GM19324 (cell line): ENCODE data around the gene C1orf141.
"Not testable (repeated sequence)": the region's sequence is repeated elsewhere in the genome, so short reads cannot be mapped to it uniquely, and the experiment has no call there.

ENCODE experiments used
- ATAC-seq: cut with Tn5 transposase; IDR thresholded peaks from one replicate; pipeline ENCODE4 v1.9.1; 2021; ENCODE audit warnings: mild to moderate bottlenecking, moderate library complexity; ENCODE audit not compliant: unreplicated experiment, low FRiP score

C1orf141 gene

DNA sequence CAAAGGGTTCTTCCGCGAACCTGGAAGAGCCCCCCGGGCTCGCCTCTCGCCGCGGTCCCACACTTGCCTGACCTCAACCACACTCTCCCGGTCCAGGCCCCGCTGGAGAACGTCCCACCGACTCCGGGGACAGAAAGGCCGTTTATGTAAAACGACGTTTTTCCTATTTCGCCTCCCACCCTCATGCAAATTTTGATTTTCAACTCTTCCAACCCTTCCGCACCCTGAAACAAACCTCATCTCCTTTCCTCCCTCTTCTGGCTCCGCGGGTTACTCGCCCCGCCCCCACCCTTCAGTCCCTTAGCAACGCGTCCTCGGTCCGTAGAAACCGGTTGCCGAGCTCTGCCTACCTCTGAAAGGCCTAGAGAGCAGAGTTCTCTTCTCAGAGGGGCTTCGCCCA, at the start of gene C1orf141:
C1orf141 (minus strand) TSS at position 276 of the 400 bp plus-strand sequence. CDS start 7,730 bp downstream, outside the sequence.
- ATAC-seq: no peak

DNA sequence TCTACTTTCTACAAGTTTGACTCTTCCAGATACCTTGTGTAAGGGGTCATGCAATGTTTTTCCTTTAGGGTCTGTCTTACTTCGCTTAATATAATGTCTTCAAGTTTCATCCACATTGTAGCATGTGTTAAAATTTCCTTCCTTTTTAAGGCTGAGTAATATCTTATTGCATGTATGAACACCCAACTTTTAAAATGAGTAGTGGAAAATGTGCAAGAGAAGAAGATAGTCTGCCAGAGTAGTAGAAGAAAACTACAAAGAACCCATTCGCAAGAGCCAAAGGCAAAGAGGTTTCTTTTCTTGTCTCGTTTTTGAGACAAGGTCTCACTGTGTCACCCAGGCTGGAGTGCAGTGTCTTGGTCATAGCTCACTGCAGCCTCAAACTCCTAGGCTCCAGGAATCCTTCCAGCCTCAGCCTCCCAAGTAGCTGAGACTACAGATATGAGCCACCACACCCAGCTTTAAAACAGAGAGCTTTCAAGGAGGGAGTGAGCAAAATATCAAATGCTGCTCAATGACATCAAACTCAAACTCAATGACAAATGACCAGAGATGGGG, 40.8 kb upstream of the C1orf141 start:
- ATAC-seq: no peak

DNA sequence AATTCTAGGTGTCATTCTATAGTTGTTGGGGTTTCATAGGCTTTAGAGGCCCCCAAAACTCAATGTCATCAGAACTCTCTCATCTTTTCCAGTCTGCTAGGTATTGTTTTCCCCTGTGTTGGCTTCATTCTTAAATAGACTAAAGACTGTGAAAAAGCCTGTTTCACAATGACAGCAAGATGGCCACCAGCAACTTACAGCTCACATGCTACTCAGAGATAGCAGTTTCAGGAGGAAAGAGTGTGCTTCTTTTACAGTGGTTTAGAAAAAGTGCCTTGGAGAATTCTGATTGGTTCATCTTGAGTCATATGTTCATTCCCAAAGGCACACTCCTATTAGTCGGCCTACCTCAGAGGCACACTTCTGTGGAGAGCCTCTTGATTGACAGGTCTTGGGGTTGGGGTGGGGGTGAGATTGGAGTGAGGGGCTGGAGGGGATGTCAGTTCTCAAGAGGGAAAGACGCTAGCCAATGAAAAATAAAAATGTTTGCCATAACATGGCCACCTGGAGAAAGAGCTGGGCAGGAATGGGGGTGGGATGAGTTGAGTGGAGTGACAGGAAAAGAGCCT, 40.0 kb upstream of the C1orf141 start:
- no peak for ATAC-seq

DNA sequence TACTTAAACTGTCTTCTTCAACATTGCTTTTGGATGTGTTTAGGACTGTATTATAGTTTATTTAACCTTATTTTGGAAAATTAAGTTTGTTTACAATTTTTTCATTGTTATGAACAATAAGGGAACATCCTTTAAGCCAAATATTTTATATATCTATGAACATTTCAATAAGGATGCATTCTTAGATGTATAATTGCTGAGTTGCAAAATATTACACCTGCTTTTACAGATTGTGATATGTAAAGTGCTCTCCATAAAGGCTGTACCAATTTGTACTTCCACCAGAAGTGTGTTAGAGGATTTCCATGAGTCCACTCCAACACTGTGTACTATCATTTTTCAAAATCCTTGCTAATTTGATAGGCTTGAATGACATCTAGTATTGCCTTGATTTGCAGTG, 39.2 kb upstream of the C1orf141 start:
- ATAC-seq: no peak

DNA sequence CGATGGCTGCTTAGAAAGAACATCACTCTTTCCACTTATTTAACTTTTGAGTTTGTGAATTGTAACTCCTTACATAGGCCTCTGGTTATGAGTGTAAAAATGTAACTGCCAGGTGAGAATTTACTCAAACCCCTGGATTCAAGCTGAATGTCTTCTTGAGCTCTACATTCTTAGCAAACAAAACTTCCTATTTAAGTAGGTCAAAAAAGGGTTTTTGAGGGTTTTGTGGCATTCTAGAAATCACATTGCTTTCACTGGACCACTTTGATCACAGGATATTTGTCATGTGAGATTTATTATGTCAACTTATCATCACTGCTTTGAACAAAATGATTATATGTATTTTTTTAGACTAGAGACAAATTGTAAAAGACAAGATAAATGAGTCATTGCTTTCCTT, 37.2 kb upstream of the C1orf141 start:
- ATAC-seq: no peak

DNA sequence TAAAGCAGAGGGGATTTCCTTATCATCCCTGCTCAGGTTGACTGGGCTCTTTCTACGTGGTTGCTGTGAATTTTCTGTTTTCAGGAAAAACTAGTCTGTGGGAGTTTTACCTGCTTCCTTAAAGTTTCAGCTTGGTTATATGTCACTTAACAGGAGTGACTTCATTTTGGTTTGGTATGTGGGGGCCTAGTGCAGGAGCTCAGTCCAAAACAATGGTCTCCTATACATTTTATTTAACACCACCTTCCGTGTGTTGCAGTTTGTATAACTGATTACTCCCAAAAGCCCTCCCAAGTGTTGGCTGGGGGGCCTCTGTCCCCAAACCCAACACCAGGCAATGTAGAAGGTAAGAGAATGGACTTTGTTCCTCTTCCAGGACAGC, 36.8 kb upstream of the C1orf141 start:
- ATAC-seq: no peak

DNA sequence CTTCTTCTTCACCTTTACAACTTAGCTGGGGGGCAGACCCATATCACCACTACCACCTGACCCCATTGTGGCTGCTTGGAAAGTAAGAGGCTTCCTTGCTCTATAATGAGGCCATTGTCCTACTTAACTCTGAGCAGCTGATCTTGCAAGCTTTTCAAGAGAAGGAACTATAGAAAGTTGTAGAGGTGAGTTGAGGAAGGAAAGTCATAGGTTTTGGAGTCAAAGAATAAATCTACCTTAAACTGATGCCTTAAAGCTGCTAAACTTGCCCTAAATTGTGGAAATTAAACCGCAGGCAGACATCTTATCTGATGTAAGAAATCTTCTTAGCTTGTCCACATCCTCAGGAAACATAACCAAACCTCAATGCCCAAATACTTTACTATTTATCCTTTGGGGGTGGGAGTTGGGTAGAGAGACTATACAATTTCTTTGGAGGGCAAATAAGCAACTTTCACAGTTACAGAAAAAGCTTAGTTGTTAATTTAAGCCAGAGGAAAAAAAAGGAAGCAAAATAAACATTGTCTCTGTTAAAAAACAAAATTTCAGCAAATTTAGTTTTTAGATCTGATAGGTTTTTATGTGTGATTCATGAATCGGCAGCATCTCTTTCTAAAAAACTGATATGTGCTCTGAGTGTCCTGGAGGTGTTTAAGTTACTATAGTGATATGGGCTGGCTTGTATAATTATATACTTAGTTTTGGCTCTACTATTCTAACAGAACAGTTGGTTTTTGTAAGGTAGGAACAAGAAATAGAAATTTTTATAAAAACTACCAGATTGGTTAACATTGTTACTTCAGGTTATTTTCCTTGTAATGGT, 36.2 kb upstream of the C1orf141 start:
- ATAC-seq: no peak

DNA sequence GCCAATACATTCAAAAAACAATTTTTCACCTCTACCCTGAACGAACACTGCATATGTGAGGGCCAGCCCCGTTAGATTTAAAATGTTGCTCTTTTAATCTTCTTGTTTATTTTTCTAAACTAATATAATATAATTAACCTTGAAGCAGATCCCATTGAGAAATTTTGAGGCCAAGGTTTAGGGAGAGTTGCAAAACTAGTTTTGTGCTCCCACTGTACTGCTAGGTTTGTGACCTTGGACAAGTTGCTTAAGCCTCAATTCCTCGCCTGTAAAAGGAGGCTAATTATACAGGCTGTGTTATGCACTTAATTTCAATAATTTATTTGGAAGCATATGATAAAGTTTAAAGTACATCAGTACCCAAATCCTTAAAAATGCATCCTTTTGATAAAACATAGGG, 35.2 kb upstream of the C1orf141 start:
- no peak for ATAC-seq

DNA sequence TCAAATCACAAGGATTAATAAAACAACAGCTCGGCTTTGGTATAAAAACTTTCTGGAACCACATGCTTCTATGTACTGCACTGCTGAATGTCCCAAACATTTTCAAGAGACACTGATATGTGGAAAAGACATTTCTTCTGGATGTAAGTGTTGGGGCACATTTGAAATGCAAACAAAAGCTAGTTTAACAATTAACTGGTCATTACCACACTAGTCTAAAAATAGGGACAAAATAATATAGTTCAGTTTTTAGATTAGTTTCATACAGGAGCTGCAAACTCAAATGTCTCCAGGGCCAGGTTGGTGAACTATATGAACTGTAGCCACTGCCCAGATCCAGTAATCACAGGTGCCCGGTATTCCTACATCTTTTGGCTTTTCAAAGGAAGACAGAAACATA, 34.7 kb upstream of the C1orf141 start:
- ATAC-seq: no peak

DNA sequence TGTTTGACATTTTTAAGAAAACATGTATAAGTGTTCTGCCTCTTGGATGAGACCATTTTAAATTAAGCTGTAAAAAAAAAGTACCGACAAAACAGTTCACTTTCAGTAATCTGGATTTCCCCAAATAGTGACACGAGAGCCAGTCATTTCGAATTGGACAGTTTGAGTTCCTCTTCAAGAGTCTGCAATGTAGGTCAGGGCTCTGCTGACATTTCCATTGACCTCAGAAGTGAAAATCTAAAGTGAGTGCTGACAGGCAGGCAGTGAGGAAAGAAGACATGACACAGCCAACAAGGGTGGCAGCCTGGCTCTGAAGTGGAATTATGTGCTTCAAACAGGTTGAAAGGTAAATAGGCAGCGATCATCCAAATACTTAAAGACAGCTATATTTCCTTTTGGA, 31.4 kb upstream of the C1orf141 start, which contains the start of gene IL23R:
IL23R (plus strand) TSS at position 259 of the 400 bp plus-strand sequence. CDS start 1,667 bp downstream, outside the sequence.
- ATAC-seq: peak; percentile 78

DNA sequence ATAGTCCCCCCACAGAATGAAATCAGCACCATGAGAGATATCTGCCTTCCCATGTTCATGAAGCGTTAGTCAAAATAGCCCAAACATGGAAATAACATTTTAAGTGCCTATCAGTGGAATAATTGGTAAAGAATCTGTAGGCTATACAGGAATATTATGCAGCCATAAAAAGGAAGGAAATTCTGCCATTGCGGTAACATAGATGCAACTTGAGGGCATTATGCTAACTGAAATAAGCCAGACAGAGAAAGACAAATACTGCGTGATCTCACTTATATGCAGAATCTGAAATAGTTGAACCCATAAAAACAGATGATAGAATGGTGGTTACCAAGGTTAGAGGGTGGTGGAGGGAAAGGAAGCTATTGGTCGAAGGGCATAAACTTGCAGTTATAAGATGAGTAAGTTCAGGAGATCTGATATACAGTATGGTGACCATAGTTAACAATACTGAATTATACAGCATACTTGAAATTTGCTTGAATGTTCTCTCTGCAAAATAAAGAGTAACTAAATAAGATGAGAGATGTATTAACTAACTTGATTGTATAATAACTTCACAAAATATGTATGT, 30.8 kb upstream of the C1orf141 start:
- ATAC-seq: no peak

DNA sequence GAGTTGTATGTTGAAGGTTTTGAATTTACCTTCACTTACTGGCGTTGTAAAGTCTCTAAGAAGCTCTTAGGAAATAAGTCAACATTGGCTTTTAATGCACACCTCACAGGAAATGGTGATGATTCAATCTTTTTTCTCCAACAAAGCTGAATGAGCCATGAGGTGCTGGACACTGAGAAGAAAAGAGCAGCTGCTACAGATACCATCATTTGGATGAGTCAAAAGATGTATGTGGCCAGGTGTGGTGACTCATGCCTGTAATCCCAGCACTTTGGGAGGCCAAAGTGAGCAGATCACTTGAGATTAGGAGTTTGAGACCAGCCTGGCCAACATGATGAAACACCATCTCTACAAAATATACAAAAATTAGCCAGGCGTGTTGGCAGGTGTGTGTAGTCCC, 28.2 kb upstream of the C1orf141 start:
- ATAC-seq: no peak

DNA sequence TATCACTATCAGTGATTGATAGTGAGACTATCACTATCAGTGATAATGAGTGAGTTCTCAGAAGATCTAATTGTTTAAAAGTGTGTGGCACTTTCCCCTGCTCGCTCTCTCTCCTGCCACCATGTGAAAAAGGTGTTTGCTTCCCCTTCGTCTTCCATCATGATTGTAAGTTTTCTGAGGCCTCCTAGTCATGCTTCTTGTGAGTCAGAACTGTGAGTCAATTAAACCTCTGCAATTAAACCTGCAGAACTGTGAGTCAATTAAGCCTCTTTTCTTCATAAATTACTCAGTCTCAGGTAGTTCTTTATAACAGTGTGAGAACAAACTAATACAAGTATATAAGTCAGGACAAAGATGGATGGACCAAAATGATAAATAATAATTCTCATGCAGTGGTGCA, 24.5 kb upstream of the C1orf141 start:
- ATAC-seq: no peak

DNA sequence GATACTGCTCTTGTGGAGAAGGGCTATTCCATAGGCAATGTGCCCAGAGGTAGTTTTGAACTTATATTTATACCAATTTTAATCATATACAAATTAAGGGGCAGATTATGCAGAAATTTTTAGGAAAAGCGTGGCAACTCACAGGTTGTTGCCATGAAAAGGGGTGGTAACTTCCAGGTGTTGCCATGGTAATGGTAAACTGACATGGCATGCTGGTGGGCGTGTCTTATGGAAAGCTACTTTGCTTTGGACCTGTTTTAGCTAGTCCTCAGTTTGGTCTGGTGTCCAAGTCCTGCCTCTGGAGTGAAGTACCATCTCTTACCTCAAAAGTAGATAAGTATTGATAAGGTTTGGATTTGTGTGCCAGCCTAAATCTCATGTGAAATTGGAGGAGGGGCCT, 23.6 kb upstream of the C1orf141 start:
- ATAC-seq: no peak

DNA sequence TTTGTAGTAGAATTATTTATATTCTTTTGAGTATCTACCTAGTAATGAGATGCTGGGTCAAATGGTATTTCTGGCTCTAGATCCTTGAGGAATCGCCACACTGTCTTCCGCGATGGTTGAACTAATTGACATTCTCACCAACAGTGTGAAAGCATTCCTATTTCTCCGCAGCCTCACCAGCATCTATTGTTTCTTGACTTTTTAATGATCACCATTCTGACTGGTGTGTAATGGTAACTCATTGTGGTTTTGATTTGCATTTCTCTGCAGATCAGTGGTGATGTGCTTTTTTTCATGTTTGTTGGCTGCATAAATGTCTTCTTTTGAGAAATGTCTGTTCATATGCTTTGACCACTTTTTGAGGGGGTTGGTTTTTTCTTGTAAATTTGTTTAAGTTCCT, 16.2 kb upstream of the C1orf141 start:
- ATAC-seq: no peak

DNA sequence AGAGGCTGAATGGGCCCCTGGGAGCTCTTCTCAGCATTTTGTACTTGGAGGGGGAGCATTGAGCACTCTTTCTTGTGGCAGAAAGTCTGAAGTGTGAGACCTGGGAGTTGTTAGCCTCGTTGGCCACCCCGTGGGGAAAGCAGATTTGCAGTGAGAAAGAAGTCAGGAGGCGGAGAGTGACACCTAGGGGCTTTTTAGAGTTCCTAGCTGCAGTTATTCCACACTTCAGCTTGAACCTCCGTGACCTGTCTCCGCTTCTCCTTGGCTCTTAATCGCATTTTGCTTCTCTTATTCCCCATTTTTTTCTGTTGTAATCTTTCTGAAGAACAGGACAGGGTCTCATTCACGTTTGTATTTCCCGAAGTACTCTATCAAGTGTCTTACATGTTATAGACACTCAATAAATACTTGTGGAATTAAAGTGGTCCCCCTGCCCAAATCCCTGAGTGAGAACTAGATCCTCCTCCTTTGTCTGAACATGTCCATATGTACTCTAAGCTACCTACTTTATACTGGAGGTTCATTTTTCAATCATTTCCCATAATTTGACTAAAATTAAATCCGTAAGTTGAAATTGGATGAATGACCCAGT, 14.5 kb upstream of the C1orf141 start:
- peak; percentile 88 for ATAC-seq

DNA sequence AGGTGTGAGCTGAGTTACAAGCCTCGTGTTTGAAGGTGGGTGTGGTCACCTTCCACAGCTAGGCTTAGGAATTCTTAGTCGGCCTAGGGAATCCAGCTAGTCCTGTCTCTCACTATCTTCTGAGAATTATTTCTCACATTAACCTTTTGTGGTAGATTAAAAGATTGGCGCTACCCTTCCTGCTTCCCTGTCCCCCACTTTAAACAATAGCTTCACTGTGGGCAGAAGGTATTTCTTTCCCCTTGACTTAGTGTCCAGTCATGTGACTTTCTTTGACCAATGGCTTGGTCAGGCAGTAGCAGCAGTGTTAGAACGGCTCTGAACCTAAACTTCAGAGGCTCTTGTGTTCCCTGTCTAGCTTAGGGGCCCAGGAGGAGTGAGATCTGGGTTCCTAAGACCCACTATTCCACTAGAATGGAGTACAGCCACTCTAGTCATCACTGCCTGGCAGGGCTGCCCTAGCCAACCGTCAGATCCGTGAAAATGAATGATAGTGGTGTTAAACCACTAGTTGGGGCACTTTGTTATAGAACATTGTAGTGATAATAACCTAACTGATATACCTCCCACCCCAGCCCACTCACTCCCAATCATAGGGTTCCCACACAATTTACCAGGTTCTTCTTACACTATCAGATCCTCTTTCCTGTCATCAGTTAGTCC, 13.9 kb upstream of the C1orf141 start:
- ATAC-seq: peak; percentile 4

DNA sequence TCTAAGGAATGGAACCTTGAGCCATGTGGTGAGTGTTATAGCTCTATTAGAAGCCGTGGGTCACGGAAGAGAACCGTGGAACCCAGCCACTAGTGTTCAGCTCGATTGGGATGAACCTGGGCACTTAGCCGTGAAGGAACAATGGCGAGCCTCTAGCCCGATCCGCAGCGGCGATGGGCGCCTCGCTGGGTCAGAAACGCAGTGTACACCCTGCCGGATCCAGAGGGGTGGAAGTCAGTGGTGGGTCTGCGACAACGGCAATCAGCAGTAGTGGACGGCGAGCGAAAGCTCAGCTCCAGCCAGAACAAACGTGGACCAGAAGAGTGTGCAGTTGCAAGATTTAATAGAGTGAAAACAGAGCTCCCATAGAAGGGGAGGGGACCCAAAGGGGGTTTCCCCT, 13.2 kb upstream of the C1orf141 start:
- ATAC-seq: not testable (repeated sequence)

DNA sequence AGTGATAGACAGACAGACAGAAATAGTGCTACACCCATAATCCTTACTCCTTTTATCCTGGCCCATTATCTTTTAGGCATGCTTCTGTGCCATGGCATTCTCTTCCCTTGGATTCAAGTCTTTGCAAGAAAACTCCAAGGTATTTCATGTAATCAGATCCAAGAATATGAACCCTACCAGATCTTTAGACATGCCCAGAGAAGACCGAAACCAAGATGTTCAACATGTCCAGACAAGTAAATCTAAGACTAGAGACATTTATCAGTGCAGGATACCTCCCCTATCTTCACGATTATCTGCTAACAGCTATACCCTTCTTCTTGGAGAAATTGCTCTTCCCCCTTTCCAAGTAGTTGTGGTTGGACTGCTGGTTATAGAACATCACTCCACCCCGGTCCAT, 11.8 kb upstream of the C1orf141 start:
- ATAC-seq: no peak

DNA sequence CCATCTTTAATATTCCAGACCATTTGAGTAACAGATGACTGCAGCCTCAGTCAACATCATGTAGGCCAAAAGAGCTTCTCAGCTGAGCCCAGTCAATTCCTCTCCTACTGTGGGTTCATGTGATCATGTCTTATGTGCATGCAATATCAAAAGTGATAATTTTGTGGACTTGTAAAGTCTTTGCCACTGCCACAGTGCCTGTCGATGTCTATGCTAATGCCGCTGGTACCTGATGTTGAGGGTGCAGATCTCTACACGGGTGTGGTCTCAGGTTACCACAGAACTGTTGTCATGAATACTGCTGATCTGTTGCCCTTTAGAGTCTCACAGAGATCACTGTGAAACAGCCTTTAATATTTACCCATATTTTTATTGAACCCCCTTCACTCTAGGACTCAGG, 11.3 kb upstream of the C1orf141 start:
- ATAC-seq: no peak

DNA sequence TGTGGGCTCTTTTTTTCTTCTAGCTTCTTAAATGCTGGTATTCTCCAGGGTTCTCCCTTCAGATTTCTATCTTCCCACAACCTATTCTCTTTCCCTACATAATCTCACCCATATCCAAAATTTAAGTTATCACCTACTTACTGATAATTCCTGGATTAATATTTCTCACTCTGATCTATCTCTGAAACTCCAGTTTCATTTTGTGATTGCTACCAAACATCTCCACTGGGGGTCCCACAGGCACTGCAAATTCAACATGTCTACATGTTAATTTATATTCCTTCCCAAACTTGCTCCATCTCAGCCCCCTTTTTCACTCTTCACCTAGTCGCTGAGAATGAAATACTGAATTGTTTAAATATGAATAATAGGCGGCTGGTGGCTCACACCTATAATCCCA, 9.9 kb upstream of the C1orf141 start:
- no peak for ATAC-seq
